Upper lobe of right lung (tissue), 1 donor: Measurements from ENCODE around the gene DIRAS1. TPM values are rescaled to one million over a fixed set of nuclear protein-coding genes. Genes with fewer than 3 reads are reported as not detected.
A peak's percentile ranks its signal among the peaks of the same experiment; 100 is the strongest.

Experiments
- ATAC-seq: fragments of 200-7000 bp; cut with Tn5 transposase; one replicate; pipeline ENCODE4 v1.9.1; 2020; ENCODE audit warnings: mild to moderate bottlenecking, moderate library complexity
- DNase-seq: peaks from one replicate; pipeline ENCODE4 v3.0.0-alpha.2; 2020
- H3K27ac ChIP-seq: fragments of 200-600 bp; one replicate; pipeline ENCODE4 v1.8.0; 2022
- H3K27me3 ChIP-seq: fragments of 200-600 bp; one replicate; pipeline ENCODE4 v1.8.0; 2022; ENCODE audit warnings: mild to moderate bottlenecking
- H3K36me3 ChIP-seq: fragments of 200-600 bp; one replicate; pipeline ENCODE4 v1.8.0; 2022
- H3K4me1 ChIP-seq: fragments of 200-600 bp; one replicate; pipeline ENCODE4 v1.8.0; 2022
- H3K4me3 ChIP-seq: fragments of 200-600 bp; one replicate; pipeline ENCODE4 v1.8.0; 2022; ENCODE audit warnings: mild to moderate bottlenecking
- H3K9me3 ChIP-seq: fragments of 200-600 bp; one replicate; pipeline ENCODE4 v1.8.0; 2022
- intact Hi-C: fragments of 100-400 bp; cut with DNase I; formaldehyde crosslinking; loops from one replicate; pipeline ENCODE4 v1.11.0; 2022
- total RNA-seq: library from RNA; stranded (reverse); fragmentation: NEBNext Ultra II Directional; extraction: Animal tissue kit (Norgen Biotek cat#: 25700); gene quantifications from one replicate; pipeline ENCODE4 v1.2.1, GENCODE V29; 2021
- TF ChIP-seq, protein P1 (sequence below): fragments of 200-600 bp; IDR thresholded peaks from one replicate; pipeline ENCODE4 v1.8.0; 2022; ENCODE audit warnings: antibody characterized with exemption
- donor health status: DM: no; HTN: yes; CAD: no; lungs with severe emphysema.

The DIRAS1 gene
- total RNA-seq, 1 donor from 2014 or later = 1.8 TPM

GRCh38 chr19:2726160-2726855 lies 5.1 kb upstream of the DIRAS1 start:
- ATAC-seq = no peak
- intact Hi-C loops = loop anchor here (10.0 kb wide), 1 partner anchor 72 kb away; no protein-coding TSS in a partner anchor
- Histone ChIP-seq H3K36me3 (no peaks in the 10 kb centered on the region), H3K27ac (no peak overlapping the region), H3K4me3 (no peak overlapping the region), H3K9me3 (no peaks in the 10 kb centered on the region), H3K27me3 (peaks cover 37% of the 10 kb centered on the region), H3K4me1 (no peaks in the 10 kb centered on the region)
- TF ChIP-seq, protein P1, sequence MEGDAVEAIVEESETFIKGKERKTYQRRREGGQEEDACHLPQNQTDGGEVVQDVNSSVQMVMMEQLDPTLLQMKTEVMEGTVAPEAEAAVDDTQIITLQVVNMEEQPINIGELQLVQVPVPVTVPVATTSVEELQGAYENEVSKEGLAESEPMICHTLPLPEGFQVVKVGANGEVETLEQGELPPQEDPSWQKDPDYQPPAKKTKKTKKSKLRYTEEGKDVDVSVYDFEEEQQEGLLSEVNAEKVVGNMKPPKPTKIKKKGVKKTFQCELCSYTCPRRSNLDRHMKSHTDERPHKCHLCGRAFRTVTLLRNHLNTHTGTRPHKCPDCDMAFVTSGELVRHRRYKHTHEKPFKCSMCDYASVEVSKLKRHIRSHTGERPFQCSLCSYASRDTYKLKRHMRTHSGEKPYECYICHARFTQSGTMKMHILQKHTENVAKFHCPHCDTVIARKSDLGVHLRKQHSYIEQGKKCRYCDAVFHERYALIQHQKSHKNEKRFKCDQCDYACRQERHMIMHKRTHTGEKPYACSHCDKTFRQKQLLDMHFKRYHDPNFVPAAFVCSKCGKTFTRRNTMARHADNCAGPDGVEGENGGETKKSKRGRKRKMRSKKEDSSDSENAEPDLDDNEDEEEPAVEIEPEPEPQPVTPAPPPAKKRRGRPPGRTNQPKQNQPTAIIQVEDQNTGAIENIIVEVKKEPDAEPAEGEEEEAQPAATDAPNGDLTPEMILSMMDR = no peak
- DNase-seq = no peak

- H3K4me3 ChIP-seq = no peak overlapping the region
- intact Hi-C loops = loop anchor here (10.0 kb wide), 1 partner anchor 69 kb away; no protein-coding TSS in a partner anchor
- DNase-seq (no peak), ATAC-seq (no peak)
- H3K9me3 ChIP-seq = no peaks in the 10 kb centered on the region
- peaks cover 51% of the 10 kb centered on the region for H3K27me3 ChIP-seq
- H3K4me1 ChIP-seq = peaks cover 9% of the 10 kb centered on the region
- H3K36me3 ChIP-seq = no peaks in the 10 kb centered on the region
- TF ChIP-seq, protein P1 = no peak
- H3K27ac ChIP-seq = no peak overlapping the region
These were observed 3.0 kb upstream of the DIRAS1 start for GRCh38 chr19:2724148-2724557.

GRCh38 chr19:2723747-2724146 lies 2.6 kb upstream of the DIRAS1 start:
- H3K36me3 ChIP-seq = no peaks in the 10 kb centered on the region
- no peaks in the 10 kb centered on the region for H3K9me3 ChIP-seq
- peaks cover 9% of the 10 kb centered on the region for H3K4me1 ChIP-seq
- intact Hi-C loops = loop anchor here (10.0 kb wide), 1 partner anchor 69 kb away; no protein-coding TSS in a partner anchor
- DNase-seq = no peak
- H3K27me3 ChIP-seq = peaks cover 51% of the 10 kb centered on the region
- no peak for ATAC-seq
- no peak overlapping the region for H3K4me3 ChIP-seq
- TF ChIP-seq, protein P1 = no peak
- no peak overlapping the region for H3K27ac ChIP-seq

GRCh38 chr19:2723345-2723715 lies 2.2 kb upstream of the DIRAS1 start:
- peaks cover 9% of the 10 kb centered on the region for H3K4me1 ChIP-seq

GRCh38 chr19:2722541-2723344 lies 1.6 kb upstream of the DIRAS1 start:
- ATAC-seq (peak; percentile 85), DNase-seq (peak; percentile 85)
- H3K4me1 ChIP-seq = peaks cover 9% of the 10 kb centered on the region
- peaks cover 51% of the 10 kb centered on the region for H3K27me3 ChIP-seq
- intact Hi-C loops = loop anchor here (10.0 kb wide), 1 partner anchor 68 kb away; no protein-coding TSS in a partner anchor
- H3K9me3 ChIP-seq = no peaks in the 10 kb centered on the region
- H3K27ac ChIP-seq = no peak overlapping the region
- no peaks in the 10 kb centered on the region for H3K36me3 ChIP-seq
- TF ChIP-seq, protein P1 = no peak
- H3K4me3 ChIP-seq = no peak overlapping the region

More at GRCh38 chr19:2723345-2723715, 2.2 kb upstream of the DIRAS1 start:
- H3K9me3 ChIP-seq = no peaks in the 10 kb centered on the region
- intact Hi-C loops = loop anchor here (10.0 kb wide), 1 partner anchor 69 kb away; no protein-coding TSS in a partner anchor
- no peak for DNase-seq
- no peaks in the 10 kb centered on the region for H3K36me3 ChIP-seq
- H3K4me3 ChIP-seq = no peak overlapping the region
- no peak for ATAC-seq
- H3K27ac ChIP-seq = no peak overlapping the region
- TF ChIP-seq, protein P1 = no peak
- peaks cover 51% of the 10 kb centered on the region for H3K27me3 ChIP-seq
